ENCODE data around the gene HSBP1. TPM values are rescaled to one million over a fixed set of nuclear protein-coding genes. Genes with fewer than 3 reads are reported as not detected.
A peak's percentile ranks its signal among the peaks of the same experiment; 100 is the strongest.

HSBP1 gene
- total RNA-seq, 2 donors from 2014 or later, result 17.4 to 18.7 TPM

DNA sequence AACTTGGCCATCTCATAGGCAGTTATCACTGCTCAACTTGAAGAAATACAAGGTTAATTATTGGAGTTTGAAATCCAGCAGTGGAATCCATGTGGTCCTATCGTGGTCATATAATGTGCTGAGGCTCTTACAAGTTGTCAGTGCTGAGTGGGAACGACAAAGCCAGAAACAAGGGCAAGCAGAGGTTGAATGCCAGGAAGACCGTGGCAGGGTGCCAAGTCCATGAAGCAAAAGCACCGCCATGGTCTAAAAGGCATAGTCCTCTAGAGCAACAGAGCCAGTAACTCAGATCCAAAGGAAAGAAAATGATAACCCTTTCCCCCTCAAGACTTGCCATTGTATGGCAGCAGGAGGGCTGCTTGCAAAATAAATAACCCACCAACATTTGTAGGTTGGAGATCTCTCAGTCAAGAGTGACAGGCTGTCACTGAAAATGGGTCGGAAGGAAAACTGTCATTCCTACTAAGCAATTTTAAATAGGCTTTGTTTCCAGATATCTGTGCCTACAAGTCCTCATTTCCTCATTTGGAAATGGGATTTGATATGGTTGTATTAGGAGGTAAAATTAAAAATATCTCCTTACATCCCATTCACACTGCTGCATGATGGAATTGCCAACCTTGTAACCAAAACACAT, 36.4 kb upstream of the HSBP1 start:
- no peak for DNase-seq (ENCODE audit: low spot score)
- 40% methylated on average over 5 of the region's 5 CpGs for WGBS
- intact Hi-C loops (cut with DNase I), result no loop called here
- H3K36me3 ChIP-seq, result no peaks in the 10 kb centered on the region
- H3K9me3 ChIP-seq, result no peaks in the 10 kb centered on the region
- TF ChIP-seq, protein P1, sequence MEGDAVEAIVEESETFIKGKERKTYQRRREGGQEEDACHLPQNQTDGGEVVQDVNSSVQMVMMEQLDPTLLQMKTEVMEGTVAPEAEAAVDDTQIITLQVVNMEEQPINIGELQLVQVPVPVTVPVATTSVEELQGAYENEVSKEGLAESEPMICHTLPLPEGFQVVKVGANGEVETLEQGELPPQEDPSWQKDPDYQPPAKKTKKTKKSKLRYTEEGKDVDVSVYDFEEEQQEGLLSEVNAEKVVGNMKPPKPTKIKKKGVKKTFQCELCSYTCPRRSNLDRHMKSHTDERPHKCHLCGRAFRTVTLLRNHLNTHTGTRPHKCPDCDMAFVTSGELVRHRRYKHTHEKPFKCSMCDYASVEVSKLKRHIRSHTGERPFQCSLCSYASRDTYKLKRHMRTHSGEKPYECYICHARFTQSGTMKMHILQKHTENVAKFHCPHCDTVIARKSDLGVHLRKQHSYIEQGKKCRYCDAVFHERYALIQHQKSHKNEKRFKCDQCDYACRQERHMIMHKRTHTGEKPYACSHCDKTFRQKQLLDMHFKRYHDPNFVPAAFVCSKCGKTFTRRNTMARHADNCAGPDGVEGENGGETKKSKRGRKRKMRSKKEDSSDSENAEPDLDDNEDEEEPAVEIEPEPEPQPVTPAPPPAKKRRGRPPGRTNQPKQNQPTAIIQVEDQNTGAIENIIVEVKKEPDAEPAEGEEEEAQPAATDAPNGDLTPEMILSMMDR (IDR thresholded peaks at IDR 0.05), result no peak
- TF ChIP-seq POLR2A (IDR thresholded peaks at IDR 0.05) (no peak), POLR2AphosphoS5 (IDR thresholded peaks at IDR 0.05) (no peak)
- H3K27me3 ChIP-seq (replicated peaks; ENCODE audit: insufficient read depth), result no peaks in the 10 kb centered on the region
- H3K4me3 ChIP-seq, result no peak overlapping the region
- no peak overlapping the region for H3K27ac ChIP-seq
- no peaks in the 10 kb centered on the region for H3K4me1 ChIP-seq (replicated peaks)

DNA sequence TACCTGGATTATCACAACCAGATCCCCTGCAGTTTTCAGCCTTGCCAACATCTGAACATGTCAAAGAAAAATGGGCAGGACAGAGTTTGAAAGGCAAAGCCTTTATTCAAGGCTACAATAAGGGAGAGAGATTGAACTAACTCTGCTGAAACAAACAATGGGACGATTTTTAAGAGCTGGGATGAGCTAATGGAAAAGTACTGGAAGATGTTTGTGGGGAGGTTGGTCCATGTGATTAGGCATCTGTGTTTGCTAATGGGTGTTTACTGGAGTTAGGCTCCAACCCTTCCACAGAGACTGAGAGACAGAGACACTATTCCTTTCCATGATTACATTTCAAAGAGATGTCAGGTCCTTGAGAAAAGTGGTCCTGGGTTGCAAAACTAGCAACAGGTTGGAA, 35.0 kb upstream of the HSBP1 start:
- no peaks in the 10 kb centered on the region for H3K27me3 ChIP-seq (replicated peaks; ENCODE audit: insufficient read depth)
- WGBS, result 55% methylated on average over 1 of the region's 1 CpG
- no peaks in the 10 kb centered on the region for H3K9me3 ChIP-seq
- no peak overlapping the region for H3K27ac ChIP-seq
- no peak for DNase-seq (ENCODE audit: low spot score)
- no peak overlapping the region for H3K4me3 ChIP-seq
- TF ChIP-seq, protein P1 (IDR thresholded peaks at IDR 0.05), result no peak
- no peak for TF ChIP-seq POLR2AphosphoS5 (IDR thresholded peaks at IDR 0.05)
- TF ChIP-seq POLR2A (IDR thresholded peaks at IDR 0.05), result no peak
- no peaks in the 10 kb centered on the region for H3K4me1 ChIP-seq (replicated peaks)
- intact Hi-C loops (cut with DNase I), result no loop called here
- no peaks in the 10 kb centered on the region for H3K36me3 ChIP-seq

DNA sequence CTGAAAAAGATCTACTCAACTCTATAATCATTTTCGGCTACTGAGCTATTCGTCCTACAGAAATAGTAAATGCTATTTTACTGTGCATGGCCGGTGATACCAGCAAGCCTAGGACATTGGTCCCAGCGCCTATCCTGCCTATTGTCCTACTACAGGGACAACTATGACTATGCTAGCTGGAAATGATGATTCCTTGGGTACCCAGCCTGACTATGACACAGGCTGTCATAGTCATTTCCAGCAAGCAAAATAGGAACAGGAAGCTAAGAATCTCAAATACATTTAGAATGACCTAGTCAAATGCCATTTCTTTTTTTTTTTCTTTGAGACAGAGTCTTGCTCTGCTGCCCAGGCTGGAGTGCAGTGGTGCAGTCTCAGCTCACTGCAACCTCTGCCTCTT, 33.7 kb upstream of the HSBP1 start:
- intact Hi-C loops (cut with DNase I), result no loop called here

DNA sequence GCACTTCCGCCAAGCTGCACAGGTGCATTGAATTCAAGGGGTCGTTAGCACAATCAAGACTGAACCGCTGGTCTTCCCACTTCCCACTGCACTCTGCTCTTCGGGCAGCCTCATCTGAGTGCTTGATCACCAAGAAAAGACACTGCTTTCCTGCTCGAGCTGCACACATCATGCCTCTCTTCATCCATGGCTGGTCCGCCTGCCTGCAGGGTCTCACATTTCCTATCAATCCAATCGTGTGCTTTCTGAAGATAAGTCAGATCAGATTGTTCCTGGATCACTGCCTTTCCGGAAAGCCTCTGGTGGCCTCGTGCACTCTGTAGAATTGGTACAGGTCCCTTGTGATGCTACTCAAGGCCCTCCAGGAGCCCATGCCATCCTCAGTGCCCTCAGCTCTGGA, 30.8 kb upstream of the HSBP1 start:
- TF ChIP-seq, protein P1 (IDR thresholded peaks at IDR 0.05), result no peak
- TF ChIP-seq POLR2A (IDR thresholded peaks at IDR 0.05), result no peak
- no peak for TF ChIP-seq POLR2AphosphoS5 (IDR thresholded peaks at IDR 0.05)

More for the DNA sequence above, 33.7 kb upstream of the HSBP1 start:
- Histone ChIP-seq H3K4me3 (no peak overlapping the region), H3K27me3 (replicated peaks; ENCODE audit: insufficient read depth) (no peaks in the 10 kb centered on the region), H3K27ac (no peak overlapping the region), H3K9me3 (no peaks in the 10 kb centered on the region), H3K36me3 (no peaks in the 10 kb centered on the region), H3K4me1 (replicated peaks) (no peaks in the 10 kb centered on the region)
- TF ChIP-seq POLR2A (IDR thresholded peaks at IDR 0.05) (no peak), POLR2AphosphoS5 (IDR thresholded peaks at IDR 0.05) (no peak)
- TF ChIP-seq, protein P1 (IDR thresholded peaks at IDR 0.05), result no peak
- DNase-seq (ENCODE audit: low spot score), result no peak
- 88% methylated on average over 4 of the region's 4 CpGs for WGBS

DNA sequence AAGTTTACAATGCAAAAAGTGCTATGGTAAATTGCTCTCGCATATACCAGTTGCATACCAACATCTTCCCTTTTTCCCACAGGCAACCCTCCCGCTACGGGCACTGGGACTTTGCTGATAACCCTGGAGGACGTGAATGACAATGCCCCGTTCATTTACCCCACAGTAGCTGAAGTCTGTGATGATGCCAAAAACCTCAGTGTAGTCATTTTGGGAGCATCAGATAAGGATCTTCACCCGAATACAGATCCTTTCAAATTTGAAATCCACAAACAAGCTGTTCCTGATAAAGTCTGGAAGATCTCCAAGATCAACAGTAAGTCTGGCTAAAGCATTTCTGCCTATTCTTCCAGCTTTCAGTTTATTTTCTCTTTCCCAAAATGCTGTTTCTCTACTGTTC, 27.9 kb upstream of the HSBP1 start:
- Histone ChIP-seq H3K4me1 (replicated peaks) (no peaks in the 10 kb centered on the region), H3K27me3 (replicated peaks; ENCODE audit: insufficient read depth) (no peaks in the 10 kb centered on the region), H3K36me3 (no peaks in the 10 kb centered on the region), H3K4me3 (no peak overlapping the region), H3K27ac (no peak overlapping the region), H3K9me3 (no peaks in the 10 kb centered on the region)
- WGBS, result 10% methylated on average over 6 of the region's 6 CpGs
- intact Hi-C loops (cut with DNase I), result no loop called here
- DNase-seq (ENCODE audit: low spot score), result no peak
- TF ChIP-seq POLR2AphosphoS5 (IDR thresholded peaks at IDR 0.05) (peak; percentile 31), POLR2A (IDR thresholded peaks at IDR 0.05) (no peak)

More for the DNA sequence above, 30.8 kb upstream of the HSBP1 start:
- WGBS, result 73% methylated on average over 9 of the region's 9 CpGs
- Histone ChIP-seq H3K27me3 (replicated peaks; ENCODE audit: insufficient read depth) (no peaks in the 10 kb centered on the region), H3K4me1 (replicated peaks) (no peaks in the 10 kb centered on the region), H3K9me3 (no peaks in the 10 kb centered on the region), H3K27ac (no peak overlapping the region), H3K36me3 (no peaks in the 10 kb centered on the region), H3K4me3 (no peak overlapping the region)
- intact Hi-C loops (cut with DNase I), result no loop called here
- no peak for DNase-seq (ENCODE audit: low spot score)
